Panc1 (cell line): ENCODE results near the gene KMT5C.

Experiments used
- CTCF ChIP-seq: fragments of 450-650 bp; IDR thresholded peaks from 2 replicates; pipeline ENCODE4 v1.5.1; 2017; ENCODE audit warnings: mild to moderate bottlenecking
- POLR2AphosphoS5 ChIP-seq: IDR thresholded peaks from 2 replicates; pipeline ENCODE4 v1.6.1; 2012; ENCODE audit warnings: mild to moderate bottlenecking, low read depth, low read length, moderate library complexity
- REST ChIP-seq, 2 experiments: IDR thresholded peaks; 2 replicates each; pipeline ENCODE4 v1.6.1; 2011 to 2012; ENCODE audit warnings: low read depth in 2 of 2, control low read depth in 1 of 2, low read length in 1 of 2, mild to moderate bottlenecking in 1 of 2, moderate library complexity in 1 of 2; ENCODE audit not compliant: insufficient read depth in 1 of 2
- SIN3A ChIP-seq: IDR thresholded peaks from 2 replicates; pipeline ENCODE4 v1.6.1; 2012; ENCODE audit warnings: low read depth, mild to moderate bottlenecking, low read length, moderate library complexity, borderline replicate concordance; ENCODE audit not compliant: insufficient read depth
- TCF7L2 ChIP-seq: IDR thresholded peaks from 2 replicates; pipeline ENCODE4 v1.6.1; 2011; ENCODE audit warnings: mild to moderate bottlenecking, low read depth, low read length, inconsistent platforms

GRCh38 chr19:55372316-55373081, 32.8 kb downstream of the KMT5C start:
- TF ChIP-seq CTCF (no peak), SIN3A (no peak), REST (IDR thresholded peaks at IDR 0.05; ENCODE audit: insufficient read depth in 1 of 2, low read depth in 2 of 2, low read length in 1 of 2) (no peak), POLR2AphosphoS5 (no peak), TCF7L2 (no peak)
